HG03558 (cell line): ENCODE data around the gene DCHS1.

Experiments
- ATAC-seq: cut with Tn5 transposase; IDR thresholded peaks from one replicate; pipeline ENCODE4 v1.9.1; 2021; ENCODE audit warnings: moderate number of reproducible peaks; ENCODE audit not compliant: unreplicated experiment; ENCODE audit errors: extremely low read depth

Gene DCHS1

GRCh38 chr11:6615882-6616585 is 39.6 kb downstream of the DCHS1 start:
- ATAC-seq: no peak

GRCh38 chr11:6615046-6615445 is 40.6 kb downstream of the DCHS1 start:
- ATAC-seq: no peak

- ATAC-seq: no peak
These were observed 41.2 kb downstream of the DCHS1 start for GRCh38 chr11:6614446-6614845.

- ATAC-seq: no peak
These were observed 42.1 kb downstream of the DCHS1 start for GRCh38 chr11:6613496-6613895.

GRCh38 chr11:6612213-6613041 is 43.2 kb downstream of the DCHS1 start, which contains the start of gene TAF10:
Gene TAF10, minus strand, starts transcription at chr11:6612216. Its CDS starts 27 bp downstream, at chr11:6612189.
- peak; percentile 57 for ATAC-seq

- ATAC-seq: no peak
These were observed 43.7 kb downstream of the DCHS1 start for GRCh38 chr11:6611963-6612212.

- no peak for ATAC-seq
These were observed 44.3 kb downstream of the DCHS1 start for GRCh38 chr11:6611092-6611962.

- no peak for ATAC-seq
These were observed 45.0 kb downstream of the DCHS1 start for GRCh38 chr11:6610591-6610990.

- no peak for ATAC-seq
These were observed 46.0 kb downstream of the DCHS1 start for GRCh38 chr11:6609502-6610015.

- no peak for ATAC-seq
These were observed 46.7 kb downstream of the DCHS1 start for GRCh38 chr11:6608726-6609501.

- ATAC-seq: no peak
These were observed 47.6 kb downstream of the DCHS1 start for GRCh38 chr11:6608011-6608410.

GRCh38 chr11:6607190-6607795 is 48.3 kb downstream of the DCHS1 start:
- ATAC-seq: no peak

- peak; percentile 34 for ATAC-seq
These were observed 49.0 kb downstream of the DCHS1 start for GRCh38 chr11:6606471-6607189.

GRCh38 chr11:6604790-6605189 is 50.8 kb downstream of the DCHS1 start:
- ATAC-seq: no peak

GRCh38 chr11:6604081-6604626 is 51.5 kb downstream of the DCHS1 start:
- ATAC-seq: peak; percentile 21

GRCh38 chr11:6603287-6604080 is 52.1 kb downstream of the DCHS1 start, which contains the start of the genes ILK and RRP8:
Gene ILK, plus strand, starts transcription at chr11:6603774. Its CDS starts 498 bp downstream, at chr11:6604272.
Gene RRP8, minus strand, starts transcription at chr11:6603616. Its CDS starts 114 bp downstream, at chr11:6603502.
- peak; percentile 49 for ATAC-seq

- no peak for ATAC-seq
These were observed 53.3 kb downstream of the DCHS1 start for GRCh38 chr11:6602096-6602940.
